GM18507 (cell line): Measurements from ENCODE around the gene CHADL.

Source experiments
- DNase-seq: peaks from one replicate; pipeline ENCODE4 v3.0.0; 2011; ENCODE audit warnings: low read depth; ENCODE audit not compliant: insufficient read length; ENCODE audit errors: extremely low spot score
- FAIRE-seq: peaks from 2 replicates; lab custom pipeline; 2011; peaks lifted over from hg19 to GRCh38; lab: Jason Lieb, UNC

Gene CHADL

GRCh38 chr22:41257696-41258095 is 17.0 kb upstream of the CHADL start:
- DNase-seq (no peak), FAIRE-seq (no peak)

DNA sequence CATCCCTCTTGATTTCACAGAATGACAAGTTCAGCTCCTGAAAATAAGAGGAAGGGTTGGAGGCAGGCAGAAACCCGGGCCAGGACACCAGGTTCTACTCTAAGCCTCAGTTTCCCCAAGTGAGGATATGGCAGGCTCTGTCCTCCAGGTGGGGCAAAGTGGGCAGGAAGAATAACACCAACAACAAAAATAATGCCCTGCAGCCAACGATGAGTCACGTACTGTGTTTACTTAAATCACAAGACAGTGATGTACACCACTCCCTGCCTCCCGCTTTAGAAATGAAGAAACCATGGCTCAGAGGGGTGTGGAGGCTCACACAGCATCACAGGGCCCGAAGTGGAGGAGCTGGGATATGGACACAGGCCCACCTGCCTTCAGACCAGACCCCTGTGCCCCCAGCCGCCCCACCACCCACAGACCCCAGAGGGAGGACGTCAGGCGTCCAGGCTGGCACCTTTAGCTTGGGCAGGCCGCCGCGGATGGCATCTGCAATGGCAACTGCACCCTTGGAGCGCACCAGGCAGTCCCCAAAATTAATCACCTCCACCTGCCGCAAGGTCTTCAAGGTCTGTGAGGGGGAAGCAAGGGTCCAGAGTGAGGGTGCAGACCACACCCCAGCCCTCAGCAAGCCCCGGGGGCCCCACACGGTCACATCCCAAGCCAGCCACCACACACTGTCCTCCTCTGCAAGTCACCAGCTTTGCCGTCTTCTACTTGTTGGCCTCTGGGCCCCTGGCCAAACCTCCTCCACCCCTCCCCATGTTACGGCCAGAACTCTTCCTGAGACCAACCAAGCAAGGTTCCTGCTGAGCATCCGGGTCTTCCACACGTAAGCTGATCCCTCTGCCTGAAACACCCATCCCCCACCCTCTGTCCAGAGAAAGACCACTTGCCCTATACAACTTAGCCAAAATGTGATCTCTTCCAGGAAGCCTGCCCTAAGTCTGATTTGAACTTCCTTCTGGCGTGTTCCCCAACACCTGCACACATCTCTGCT is 15.8 kb upstream of the CHADL start:
- no peak for FAIRE-seq
- no peak for DNase-seq

GRCh38 chr22:41254230-41254629 is 13.5 kb upstream of the CHADL start:
- no peak for FAIRE-seq
- no peak for DNase-seq

DNA sequence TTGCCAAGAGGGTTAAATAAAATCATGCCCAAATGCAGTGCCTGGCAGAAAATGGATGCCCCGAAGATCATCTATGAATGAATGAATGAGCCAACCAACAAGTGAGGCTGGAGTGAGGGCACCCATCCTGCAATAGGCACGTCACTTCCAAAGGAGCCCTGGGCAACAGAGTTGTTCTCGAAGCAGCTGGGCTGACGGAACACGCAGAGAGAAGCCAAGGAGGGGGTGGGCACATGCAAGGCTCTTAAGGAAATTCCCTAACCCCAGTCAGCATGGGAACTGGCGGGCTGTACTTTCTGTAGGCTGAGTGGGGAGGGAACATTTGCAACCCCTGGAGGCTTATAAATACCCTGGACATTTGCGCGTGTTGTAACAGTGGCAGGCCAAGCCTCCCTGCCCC is 11.6 kb upstream of the CHADL start:
- no peak for FAIRE-seq

GRCh38 chr22:41250127-41250526 is 9.4 kb upstream of the CHADL start:
- DNase-seq (no peak), FAIRE-seq (no peak)

More for the DNA sequence above, 11.6 kb upstream of the CHADL start:
- no peak for DNase-seq

DNA sequence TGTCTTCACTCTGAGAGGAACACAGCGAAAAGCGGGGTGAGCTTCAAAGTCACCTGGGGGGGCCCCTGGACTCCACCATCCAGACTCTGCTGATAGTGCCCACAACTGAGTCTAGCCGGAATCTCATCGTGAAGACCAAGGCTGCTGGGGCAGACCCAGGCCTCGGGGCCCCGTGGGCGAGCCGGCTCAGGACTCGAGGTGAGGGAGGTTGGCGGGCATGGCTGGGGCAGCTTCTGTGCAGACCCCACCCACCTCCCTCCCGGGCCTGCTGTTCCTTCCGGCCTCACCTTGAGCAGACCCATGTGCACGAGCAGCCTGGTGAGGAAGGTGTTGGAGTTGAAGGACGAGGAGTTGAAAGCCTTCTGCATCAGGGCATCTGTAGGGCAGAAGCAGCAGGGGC is 8.7 kb upstream of the CHADL start:
- no peak for FAIRE-seq

GRCh38 chr22:41248758-41249157 is 8.0 kb upstream of the CHADL start:
- no peak for FAIRE-seq
- DNase-seq: no peak

More for the DNA sequence above, 8.7 kb upstream of the CHADL start:
- DNase-seq: no peak

DNA sequence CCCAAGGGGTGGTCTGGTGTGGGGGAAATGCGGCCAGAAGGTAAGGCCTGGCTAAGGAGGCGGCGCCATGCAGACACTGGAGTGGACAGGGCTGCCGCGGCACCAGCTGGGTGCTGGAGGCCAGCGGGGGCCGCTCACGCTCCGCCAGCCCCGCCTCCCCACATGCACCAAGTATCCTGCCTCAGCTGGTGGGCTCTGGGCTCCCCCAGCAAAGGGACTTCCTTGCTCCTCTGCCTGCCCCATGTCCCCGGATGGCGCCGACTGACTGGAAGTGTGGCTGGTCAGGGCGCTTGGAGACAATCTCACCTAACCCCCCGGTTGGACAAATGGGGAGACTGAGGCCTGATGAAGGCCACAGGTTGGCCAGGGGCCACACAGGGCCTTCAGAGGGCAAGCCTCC is 7.6 kb upstream of the CHADL start:
- no peak for DNase-seq
- FAIRE-seq: no peak

DNA sequence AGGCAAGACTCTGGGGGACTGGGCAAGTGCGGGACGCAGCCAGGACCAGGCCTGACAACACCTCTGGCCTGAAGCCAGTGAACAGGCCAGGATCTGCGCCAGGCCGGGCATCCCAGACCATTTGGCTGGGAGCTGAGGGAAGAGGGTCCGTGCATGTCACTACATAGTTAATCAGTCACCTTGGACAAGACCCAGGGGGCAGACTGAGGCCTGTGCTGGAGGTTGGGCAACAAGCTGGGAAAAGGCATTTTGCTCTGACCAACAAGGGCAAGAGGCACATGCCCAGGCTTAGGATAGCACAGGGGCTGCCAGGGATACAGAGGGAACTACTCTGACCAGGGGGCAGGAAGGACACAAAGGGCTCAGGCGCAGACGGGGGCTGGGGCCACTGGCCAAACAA is 7.0 kb upstream of the CHADL start:
- DNase-seq (no peak), FAIRE-seq (no peak)

DNA sequence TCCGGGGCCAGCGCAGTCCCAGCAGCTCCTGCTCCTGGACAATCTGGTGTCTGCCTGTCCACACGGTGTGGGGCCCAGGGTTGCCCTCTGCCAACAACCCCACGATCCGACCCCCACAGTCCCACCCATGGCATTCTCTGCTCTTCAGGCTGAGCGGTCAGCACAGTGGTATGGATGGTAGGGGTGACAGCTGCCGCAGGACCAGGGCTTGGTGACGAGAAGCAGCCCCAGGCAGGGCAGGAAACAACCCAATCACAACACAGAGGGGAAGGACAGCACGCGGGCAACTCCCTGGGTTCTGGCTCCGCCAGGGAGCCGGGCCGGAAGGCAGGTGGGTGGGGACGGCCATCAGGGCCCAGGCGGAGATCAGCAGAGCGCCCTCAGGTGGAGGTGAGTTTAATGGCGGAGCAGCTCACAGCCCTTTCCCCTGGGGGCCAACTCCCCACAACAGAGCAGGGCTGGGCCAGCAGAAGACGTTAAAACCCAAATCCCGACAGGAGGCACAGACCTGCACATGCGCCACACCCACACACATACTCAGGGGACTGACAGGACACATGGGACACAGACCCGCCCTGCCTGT is 5.3 kb upstream of the CHADL start:
- DNase-seq (no peak), FAIRE-seq (no peak)

DNA sequence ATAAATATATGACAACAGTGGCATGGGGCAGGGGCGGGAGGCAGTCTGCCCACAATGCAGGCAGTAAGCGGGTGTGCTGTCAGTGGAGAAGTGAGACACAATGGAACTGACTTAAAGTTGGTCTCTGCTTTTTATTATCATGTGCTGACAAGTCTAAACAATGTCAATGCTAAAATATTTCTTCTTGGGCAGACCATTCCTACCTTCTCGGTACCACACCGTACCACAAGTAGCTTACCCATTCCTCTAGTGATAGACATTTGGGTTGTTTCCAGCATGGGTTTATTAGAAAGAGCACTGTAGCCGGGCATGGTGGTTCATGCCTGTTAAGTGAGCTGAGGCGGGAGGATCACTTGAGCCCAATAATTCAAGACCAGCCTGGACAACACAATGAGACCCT is 2.6 kb upstream of the CHADL start:
- no peak for DNase-seq
- no peak for FAIRE-seq

DNA sequence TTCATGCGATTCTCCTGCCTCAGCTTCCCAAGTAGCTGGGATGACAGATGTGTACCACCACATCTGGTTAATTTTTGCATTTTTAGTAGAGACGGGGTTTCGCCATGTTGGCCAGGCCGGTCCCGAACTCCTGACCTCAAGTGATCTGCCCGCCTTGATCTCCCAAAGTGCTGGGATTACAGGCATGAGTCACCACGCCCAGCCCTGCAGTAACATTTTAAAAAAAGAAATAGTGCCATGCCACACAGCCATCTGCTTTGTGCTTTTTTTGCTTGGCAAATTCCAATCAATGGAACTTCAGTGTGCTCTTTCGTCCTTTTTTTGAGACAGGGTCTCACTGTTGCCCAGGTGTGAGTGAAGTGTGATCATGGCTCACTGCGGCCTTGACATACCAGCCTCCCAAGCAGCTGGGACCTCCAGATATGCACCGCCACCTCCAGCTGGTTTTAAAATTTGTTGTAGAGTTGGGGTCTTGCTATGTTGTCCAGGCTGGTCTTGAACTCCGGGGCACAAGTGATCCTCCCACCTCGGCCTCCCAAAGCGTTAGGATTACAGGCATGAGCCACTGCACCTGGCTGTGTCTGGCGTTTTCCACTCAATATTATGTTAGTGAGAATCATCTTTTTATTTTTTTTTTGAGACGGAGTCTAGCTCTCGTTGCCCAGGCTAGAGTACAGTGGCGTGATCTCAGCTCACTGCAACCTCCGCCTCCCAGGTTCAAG is 1.8 kb upstream of the CHADL start:
- no peak for FAIRE-seq

DNA sequence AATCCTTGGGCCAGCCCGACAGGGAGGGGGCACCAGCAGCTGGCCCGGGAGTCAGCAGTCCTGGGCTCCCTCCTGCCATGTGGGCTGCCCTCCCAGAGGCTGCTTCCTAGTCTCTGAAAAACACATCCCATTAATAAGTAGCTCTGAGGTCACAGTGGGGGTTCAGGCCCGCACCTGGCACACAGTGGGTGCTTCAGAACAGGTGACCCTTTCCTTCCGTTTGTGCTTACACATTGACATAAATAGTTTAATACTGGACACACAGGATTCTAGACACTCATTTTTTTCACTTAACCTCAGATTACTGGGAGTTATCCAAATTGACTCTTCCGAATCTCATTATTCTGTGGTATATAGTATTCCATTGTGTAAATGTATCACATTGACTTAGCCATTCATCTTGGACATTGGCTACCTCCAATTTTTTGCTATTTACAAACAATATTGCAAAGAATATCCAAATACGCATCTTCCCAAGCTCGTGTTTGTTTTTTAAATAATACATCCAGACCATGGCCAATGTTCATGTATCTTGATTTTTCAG is 474 bp upstream of the CHADL start:
- FAIRE-seq: no peak
- DNase-seq: no peak

More for the DNA sequence above, 1.8 kb upstream of the CHADL start:
- no peak for DNase-seq

DNA sequence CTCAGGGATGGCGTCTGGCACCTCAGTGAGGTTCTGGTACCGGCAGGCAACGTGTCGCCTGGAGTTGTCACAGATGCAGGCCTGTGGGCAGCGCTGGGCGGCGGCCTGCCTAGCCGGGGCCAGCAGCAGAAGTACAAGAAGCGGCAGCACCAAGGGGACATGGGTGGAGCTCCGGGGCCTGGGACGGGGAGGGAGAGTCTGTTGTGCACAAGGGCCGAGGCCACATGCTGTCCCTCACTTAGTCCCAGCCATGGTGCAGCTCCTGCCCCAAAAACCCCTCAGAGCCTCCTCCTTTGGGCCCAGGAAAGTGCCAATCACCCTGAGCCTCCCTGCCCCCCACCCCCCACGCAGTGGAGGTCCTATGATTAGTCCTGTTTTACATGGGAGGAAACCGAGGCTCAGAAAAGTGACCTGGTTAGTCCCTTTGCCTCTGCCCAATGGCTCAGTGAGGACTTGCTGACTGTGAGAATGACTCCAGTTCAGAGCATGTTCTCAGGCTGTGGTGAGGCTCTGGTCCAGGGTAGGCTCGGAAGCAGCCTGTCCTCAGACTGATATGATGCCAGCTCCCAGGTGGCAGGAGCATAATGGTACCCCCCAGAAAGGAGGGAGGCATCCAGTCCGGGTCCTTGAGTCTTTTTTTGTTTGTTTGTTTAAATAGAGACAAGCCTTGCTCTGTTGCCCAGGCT is 1.1 kb downstream of the CHADL start:
- no peak for DNase-seq
- FAIRE-seq: no peak

GRCh38 chr22:41238570-41239442 is 1.9 kb downstream of the CHADL start:
- FAIRE-seq (no peak), DNase-seq (no peak)

GRCh38 chr22:41237707-41238569 is 2.8 kb downstream of the CHADL start:
- peak; percentile 73 for FAIRE-seq
- peak; percentile 78 for DNase-seq

GRCh38 chr22:41237036-41237706 is 3.6 kb downstream of the CHADL start:
- FAIRE-seq: no peak
- no peak for DNase-seq
